OCI-LY1 (cell line): Measurements from ENCODE around the gene TAMALIN.

Source experiments
- CTCF ChIP-seq: fragments of 200-600 bp; sonication (generic), shearing (Covaris generic); IDR thresholded peaks from 2 replicates; pipeline ENCODE4 v1.5.1; 2017; ENCODE audit warnings: mild to moderate bottlenecking, antibody characterized with exemption, low read length, moderate library complexity, mixed read lengths
- EZH2 ChIP-seq: fragments of 200-600 bp; sonication (generic), shearing (Covaris generic); IDR thresholded peaks from 2 replicates; pipeline ENCODE4 v1.8.0; 2017; ENCODE audit warnings: borderline replicate concordance, mixed run types, mild to moderate bottlenecking, antibody characterized with exemption, low read length, moderate library complexity, mixed read lengths

- TF ChIP-seq EZH2 = no peak
- no peak for TF ChIP-seq CTCF
Measured at GRCh38 chr12:51959211-51959610, 47.5 kb upstream of the TAMALIN start.
